D341Med (cell line): ENCODE data around the gene GIT1.

ENCODE experiments used
- DNase-seq: peaks from one replicate; pipeline ENCODE4 v3.0.0; 2012; ENCODE audit warnings: low spot score

GIT1 gene

GRCh38 chr17:29593591-29594518, 4.4 kb upstream of the GIT1 start:
- peak; percentile 77 for DNase-seq

- peak; percentile 87 for DNase-seq
Measured at GRCh38 chr17:29592850-29593551, 3.6 kb upstream of the GIT1 start, which contains the start of gene ANKRD13B. Gene ANKRD13B, plus strand, starts transcription at chr17:29593132. Its CDS starts 490 bp downstream, at chr17:29593622.

- DNase-seq = peak; percentile 97
Measured at GRCh38 chr17:29591737-29592608, 2.5 kb upstream of the GIT1 start.

GRCh38 chr17:29591146-29591736, 1.8 kb upstream of the GIT1 start:
- peak; percentile 75 for DNase-seq

GRCh38 chr17:29590411-29591145, 1.1 kb upstream of the GIT1 start:
- peak; percentile 73 for DNase-seq

GRCh38 chr17:29588562-29589411, 661 bp downstream of the GIT1 start:
- DNase-seq = peak; percentile 82

GRCh38 chr17:29588017-29588561, 1.4 kb downstream of the GIT1 start:
- DNase-seq = no peak

- DNase-seq = no peak
Measured at GRCh38 chr17:29587591-29587990, 1.9 kb downstream of the GIT1 start.

- no peak for DNase-seq
Measured at GRCh38 chr17:29586676-29587469, 2.6 kb downstream of the GIT1 start.

- DNase-seq = no peak
Measured at GRCh38 chr17:29585080-29585751, 4.2 kb downstream of the GIT1 start.

- DNase-seq = no peak
Measured at GRCh38 chr17:29584452-29585079, 4.9 kb downstream of the GIT1 start.

GRCh38 chr17:29583324-29584248, 5.9 kb downstream of the GIT1 start:
- peak; percentile 63 for DNase-seq

- no peak for DNase-seq
Measured at GRCh38 chr17:29582772-29583171, 6.7 kb downstream of the GIT1 start.

GRCh38 chr17:29582254-29582765, 7.1 kb downstream of the GIT1 start:
- no peak for DNase-seq

- DNase-seq = no peak
Measured at GRCh38 chr17:29581583-29582253, 7.7 kb downstream of the GIT1 start.
